OCI-LY3 (cell line): ENCODE measurements around the gene HTRA1.

Experiments used
- CTCF ChIP-seq: fragments of 200-600, 300-600 bp; sonication (generic); IDR thresholded peaks from 2 replicates; pipeline ENCODE4 v1.5.1; 2014; ENCODE audit warnings: antibody characterized with exemption, low read length, low read depth
- EZH2phosphoT487 ChIP-seq: fragments of 200-600 bp; shearing (Covaris generic); IDR thresholded peaks from 2 replicates; pipeline ENCODE4 v1.6.1; 2018; ENCODE audit warnings: antibody characterized with exemption, mixed run types, low read depth

DNA sequence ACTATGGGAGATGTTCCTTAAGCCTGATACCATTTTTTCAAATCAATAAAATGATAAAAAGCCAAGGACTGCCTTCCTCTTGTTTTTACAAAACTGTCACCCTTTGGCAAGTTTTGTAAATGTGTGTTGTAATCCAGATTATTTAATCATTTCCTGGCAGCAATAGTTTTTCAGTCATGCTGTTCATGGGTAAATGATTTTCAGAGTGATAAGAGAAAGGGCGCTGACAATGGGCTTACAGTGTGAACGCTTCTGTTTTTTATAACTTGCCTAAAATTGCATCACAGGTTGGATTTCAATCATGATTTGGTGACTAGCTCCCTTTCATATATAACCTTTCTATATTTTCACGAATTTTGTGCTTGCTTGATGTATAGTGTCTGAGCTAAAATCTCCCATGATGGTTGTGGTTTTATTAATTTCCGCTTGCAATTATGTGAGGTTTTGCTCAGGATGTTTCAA, 80.2 kb downstream of the HTRA1 start:
- TF ChIP-seq EZH2phosphoT487, result no peak
- TF ChIP-seq CTCF, result no peak
